ENCODE measurements around the gene PTPRM.
"Not testable (repeated sequence)": the region's sequence is repeated elsewhere in the genome, so short reads cannot be mapped to it uniquely, and the experiment has no call there.

Gene PTPRM

GRCh38 chr18:8018701-8019331, 451.7 kb downstream of the PTPRM start:
- no peak for DNase-seq

- no peak for DNase-seq
Measured at GRCh38 chr18:8019600-8019999, 452.5 kb downstream of the PTPRM start.

GRCh38 chr18:8020132-8020846, 453.2 kb downstream of the PTPRM start:
- no peak for DNase-seq

GRCh38 chr18:8029061-8029460, 461.9 kb downstream of the PTPRM start:
- no peak for DNase-seq

- DNase-seq = no peak
Measured at GRCh38 chr18:8029731-8030130, 462.6 kb downstream of the PTPRM start.

GRCh38 chr18:8030201-8030600, 463.1 kb downstream of the PTPRM start:
- DNase-seq = no peak

GRCh38 chr18:8031496-8031895, 464.4 kb downstream of the PTPRM start:
- no peak for DNase-seq

- no peak for DNase-seq
Measured at GRCh38 chr18:8034674-8035073, 467.6 kb downstream of the PTPRM start.

GRCh38 chr18:8036551-8036950, 469.4 kb downstream of the PTPRM start:
- DNase-seq = no peak

GRCh38 chr18:8037296-8037695, 470.2 kb downstream of the PTPRM start:
- DNase-seq = no peak

- no peak for DNase-seq
Measured at GRCh38 chr18:8040021-8040420, 472.9 kb downstream of the PTPRM start.

- DNase-seq = no peak
Measured at GRCh38 chr18:8041526-8042111, 474.5 kb downstream of the PTPRM start.

- no peak for DNase-seq
Measured at GRCh38 chr18:8044004-8044403, 476.9 kb downstream of the PTPRM start.

- no peak for DNase-seq
Measured at GRCh38 chr18:8045160-8045883, 478.2 kb downstream of the PTPRM start.

- no peak for DNase-seq
Measured at GRCh38 chr18:8045884-8046281, 478.8 kb downstream of the PTPRM start.

- DNase-seq = no peak
Measured at GRCh38 chr18:8046441-8046840, 479.3 kb downstream of the PTPRM start.

GRCh38 chr18:8049147-8049546, 482.0 kb downstream of the PTPRM start:
- DNase-seq = no peak

GRCh38 chr18:8050616-8051329, 483.7 kb downstream of the PTPRM start:
- no peak for DNase-seq

- DNase-seq = no peak
Measured at GRCh38 chr18:8051453-8051852, 484.3 kb downstream of the PTPRM start.

- DNase-seq = peak in 1 of 2 experiments; percentile 19
Measured at GRCh38 chr18:8052237-8052701, 485.2 kb downstream of the PTPRM start.

GRCh38 chr18:8056723-8057122, 489.6 kb downstream of the PTPRM start:
- no peak for DNase-seq

- not testable (repeated sequence) for DNase-seq
Measured at GRCh38 chr18:8063152-8063551, 496.0 kb downstream of the PTPRM start.

GRCh38 chr18:8063733-8064132, 496.6 kb downstream of the PTPRM start:
- DNase-seq = peak in 1 of 2 experiments; percentile 9

Measured in NCI-H524 (cell line).